HG03045 (cell line): ENCODE data around the gene DTX4.

Experiments used
- ATAC-seq: cut with Tn5 transposase; IDR thresholded peaks from one replicate; pipeline ENCODE4 v1.9.1; 2021; ENCODE audit warnings: mild to moderate bottlenecking, moderate library complexity; ENCODE audit not compliant: unreplicated experiment

The DTX4 gene

GRCh38 chr11:59216641-59217564 is 45.0 kb downstream of the DTX4 start:
- ATAC-seq = peak; percentile 87

- no peak for ATAC-seq
Observed at GRCh38 chr11:59218319-59218718, 46.4 kb downstream of the DTX4 start.

GRCh38 chr11:59218893-59219292 is 47.0 kb downstream of the DTX4 start:
- ATAC-seq = no peak

- ATAC-seq = no peak
Observed at GRCh38 chr11:59219836-59220235, 47.9 kb downstream of the DTX4 start.

GRCh38 chr11:59221441-59221840 is 49.5 kb downstream of the DTX4 start:
- ATAC-seq = no peak

- ATAC-seq = no peak
Observed at GRCh38 chr11:59222464-59223060, 50.6 kb downstream of the DTX4 start.

GRCh38 chr11:59223177-59223576 is 51.2 kb downstream of the DTX4 start:
- no peak for ATAC-seq

GRCh38 chr11:59223611-59224010 is 51.7 kb downstream of the DTX4 start:
- no peak for ATAC-seq

GRCh38 chr11:59224351-59224928 is 52.5 kb downstream of the DTX4 start:
- ATAC-seq = peak; percentile 26

GRCh38 chr11:59225017-59225416 is 53.1 kb downstream of the DTX4 start:
- peak; percentile 50 for ATAC-seq

GRCh38 chr11:59226396-59226795 is 54.5 kb downstream of the DTX4 start:
- no peak for ATAC-seq

GRCh38 chr11:59240322-59240721 is 68.4 kb downstream of the DTX4 start:
- ATAC-seq = no peak

- ATAC-seq = no peak
Observed at GRCh38 chr11:59243633-59244032, 71.7 kb downstream of the DTX4 start.

GRCh38 chr11:59247531-59248227 is 75.7 kb downstream of the DTX4 start:
- no peak for ATAC-seq

- no peak for ATAC-seq
Observed at GRCh38 chr11:59249535-59249934, 77.6 kb downstream of the DTX4 start.

- ATAC-seq = no peak
Observed at GRCh38 chr11:59253001-59253400, 81.1 kb downstream of the DTX4 start.

GRCh38 chr11:59254286-59254685 is 82.4 kb downstream of the DTX4 start:
- ATAC-seq = no peak

- no peak for ATAC-seq
Observed at GRCh38 chr11:59255281-59255680, 83.3 kb downstream of the DTX4 start.
